Adrenal gland (tissue), 5 donors: Measurements from ENCODE around the gene ZNF804A.

Experiments
- CTCF ChIP-seq, 6 experiments: fragments of 450-650 bp in 4 of 6; fragments of 200-600 bp in 2 of 6; sonication (generic) in 1 of 6; IDR thresholded peaks; 1 replicate in 5 of 6; 2 replicates in 1 of 6; pipeline versions ENCODE4 v1.5.1 to v1.8.0; 2016 to 2021; ENCODE audit warnings: antibody characterized with exemption in 6 of 6, mild to moderate bottlenecking in 2 of 6, moderate library complexity in 1 of 6
- POLR2A ChIP-seq, 2 donors: fragments of 450-650 bp; IDR thresholded peaks; one replicate each; pipeline ENCODE4 v1.6.1; 2017; ENCODE audit warnings: antibody characterized with exemption in 2 of 2, mild to moderate bottlenecking in 2 of 2, moderate library complexity in 1 of 2
- donor health status: DM: no; HTN: no; CAD: no.

GRCh38 chr2:184555352-184555751 is 43.0 kb upstream of the ZNF804A start:
- no peak for TF ChIP-seq CTCF (IDR thresholded peaks at IDR 0.05)
- TF ChIP-seq POLR2A (IDR thresholded peaks at IDR 0.05) = no peak
